H9 (cell line): ENCODE data around the gene MMP19. TPM values are rescaled to one million over a fixed set of nuclear protein-coding genes. Genes with fewer than 3 reads are reported as not detected.
A peak's percentile ranks its signal among the peaks of the same experiment; 100 is the strongest.

ENCODE experiments used
- DNase-seq: peaks from one replicate; pipeline ENCODE4 v3.0.0-alpha.2; 2017
- H2AFZ ChIP-seq: one replicate; pipeline ENCODE4 v1.6.1; 2013; ENCODE audit warnings: mild to moderate bottlenecking, low read length, control low read depth, moderate library complexity
- H2AK5ac ChIP-seq: 2 replicates; pipeline ENCODE4 v1.6.1; 2013; ENCODE audit warnings: low read length, control low read depth, mixed read lengths; ENCODE audit not compliant: insufficient read length
- H2BK120ac ChIP-seq: one replicate; pipeline ENCODE4 v1.6.1; 2013; ENCODE audit warnings: low read depth, mild to moderate bottlenecking, low read length, control low read depth, inconsistent platforms; ENCODE audit not compliant: poor library complexity, severe bottlenecking
- H2BK12ac ChIP-seq: 2 replicates; pipeline ENCODE4 v1.6.1; 2013; ENCODE audit warnings: low read length, control low read depth, mixed read lengths, low read depth; ENCODE audit not compliant: insufficient read length
- H2BK15ac ChIP-seq: 2 replicates; pipeline ENCODE4 v1.6.1; 2013; ENCODE audit warnings: low read depth, low read length, control low read depth
- H2BK20ac ChIP-seq: one replicate; pipeline ENCODE4 v1.6.1; 2013; ENCODE audit warnings: low read depth, mild to moderate bottlenecking, low read length, control low read depth, inconsistent platforms; ENCODE audit not compliant: poor library complexity, severe bottlenecking
- H2BK5ac ChIP-seq: 2 replicates; pipeline ENCODE4 v1.6.1; 2013; ENCODE audit warnings: low read length, control low read depth, mixed read lengths; ENCODE audit not compliant: insufficient read length
- H3K14ac ChIP-seq: 2 replicates; pipeline ENCODE4 v1.6.1; 2013; ENCODE audit warnings: low read length, control low read depth; ENCODE audit not compliant: insufficient read depth
- H3K18ac ChIP-seq: 2 replicates; pipeline ENCODE4 v1.6.1; 2013; ENCODE audit warnings: low read depth, mild to moderate bottlenecking, mixed read lengths, low read length, control low read depth; ENCODE audit not compliant: insufficient read length
- H3K23ac ChIP-seq: 2 replicates; pipeline ENCODE4 v1.6.1; 2013; ENCODE audit warnings: low read length, control low read depth, mixed read lengths, low read depth; ENCODE audit not compliant: insufficient read length
- H3K23me2 ChIP-seq: 2 replicates; pipeline ENCODE4 v1.6.1; 2013; ENCODE audit warnings: low read depth, mild to moderate bottlenecking, mixed read lengths, low read length, control low read depth; ENCODE audit not compliant: insufficient read length, poor library complexity, severe bottlenecking
- H3K27ac ChIP-seq: 2 replicates; pipeline ENCODE4 v1.5.1; 2013; ENCODE audit warnings: low read length, control low read depth, mixed read lengths, low read depth; ENCODE audit not compliant: insufficient read length
- H3K27me3 ChIP-seq: 2 replicates; pipeline ENCODE4 v1.6.1; 2013; ENCODE audit warnings: low read length, control low read depth, inconsistent platforms; ENCODE audit not compliant: insufficient read depth
- H3K4ac ChIP-seq: 2 replicates; pipeline ENCODE4 v1.6.1; 2013; ENCODE audit warnings: low read depth, mild to moderate bottlenecking, control low read depth, inconsistent platforms, low read length, moderate library complexity
- H3K4me1 ChIP-seq: 2 replicates; pipeline ENCODE4 v1.6.1; 2013; ENCODE audit warnings: low read length, control low read depth, inconsistent platforms; ENCODE audit not compliant: insufficient read depth
- H3K4me2 ChIP-seq: 2 replicates; pipeline ENCODE4 v1.6.1; 2013; ENCODE audit warnings: low read length, control low read depth, mixed read lengths; ENCODE audit not compliant: insufficient read length, insufficient read depth
- H3K56ac ChIP-seq: 2 replicates; pipeline ENCODE4 v1.6.1; 2013; ENCODE audit warnings: low read depth, mild to moderate bottlenecking, mixed read lengths, low read length, control low read depth; ENCODE audit not compliant: insufficient read length
- H3K79me1 ChIP-seq: 2 replicates; pipeline ENCODE4 v1.6.1; 2013; ENCODE audit warnings: low read depth, mild to moderate bottlenecking, moderate library complexity, low read length, control low read depth, inconsistent platforms; ENCODE audit not compliant: insufficient read depth, poor library complexity, severe bottlenecking
- H3K79me2 ChIP-seq: 2 replicates; pipeline ENCODE4 v1.6.1; 2013; ENCODE audit warnings: low read length, control low read depth, inconsistent platforms; ENCODE audit not compliant: insufficient read depth
- H3K9ac ChIP-seq: 2 replicates; pipeline ENCODE4 v1.6.1; 2013; ENCODE audit warnings: low read length, control low read depth, mixed read lengths; ENCODE audit not compliant: insufficient read length; ENCODE audit errors: extremely low read depth
- H3K9me3 ChIP-seq: one replicate; pipeline ENCODE4 v1.6.1; 2013; ENCODE audit warnings: low read depth, low read length, inconsistent platforms; ENCODE audit not compliant: control insufficient read depth
- H3T11ph ChIP-seq: one replicate; pipeline ENCODE4 v1.6.1; 2013; ENCODE audit warnings: mild to moderate bottlenecking, low read length, control low read depth, inconsistent platforms
- H4K20me1 ChIP-seq: one replicate; pipeline ENCODE4 v1.6.1; 2013; ENCODE audit not compliant: control insufficient read depth, insufficient read length, insufficient read depth
- H4K5ac ChIP-seq: 2 replicates; pipeline ENCODE4 v1.6.1; 2013; ENCODE audit warnings: low read depth, mild to moderate bottlenecking, mixed read lengths, low read length, control low read depth; ENCODE audit not compliant: insufficient read length
- H4K8ac ChIP-seq: replicated peaks from 2 replicates; pipeline ENCODE4 v1.6.1; 2013; ENCODE audit warnings: low read length, control low read depth, mixed read lengths, low read depth; ENCODE audit not compliant: insufficient read length
- H4K91ac ChIP-seq: 2 replicates; pipeline ENCODE4 v1.6.1; 2013; ENCODE audit warnings: low read depth, mild to moderate bottlenecking, moderate library complexity, mixed read lengths, low read length, control low read depth; ENCODE audit not compliant: insufficient read length
- H3K27ac Mint-ChIP-seq, 3 experiments: 2 replicates in 2 of 3; 3 replicates in 1 of 3; pipeline ENCODE4 v1.8.0; 2020 to 2021; ENCODE audit warnings: mixed read lengths in 3 of 3, mild to moderate bottlenecking in 1 of 3, moderate library complexity in 1 of 3
- H3K27me3 Mint-ChIP-seq: 2 replicates; pipeline ENCODE4 v1.8.0; 2021; ENCODE audit warnings: low read depth, mild to moderate bottlenecking, moderate library complexity, mixed read lengths
- H3K36me3 Mint-ChIP-seq, 3 experiments: 2 replicates in 2 of 3; 3 replicates in 1 of 3; pipeline ENCODE4 v1.8.0; 2020 to 2021; ENCODE audit warnings: low read depth in 3 of 3, mixed read lengths in 3 of 3; ENCODE audit not compliant: insufficient read depth in 1 of 3
- H3K4me1 Mint-ChIP-seq, 2 experiments: 2 replicates each; pipeline ENCODE4 v1.8.0; 2020; ENCODE audit warnings: mixed read lengths in 2 of 2
- H3K4me3 Mint-ChIP-seq, 2 experiments: 2 replicates in 1 of 2; 3 replicates in 1 of 2; pipeline ENCODE4 v1.8.0; 2020 to 2021; ENCODE audit warnings: mild to moderate bottlenecking in 2 of 2, mixed read lengths in 2 of 2, moderate library complexity in 1 of 2
- H3K9me3 Mint-ChIP-seq, 2 experiments: 2 replicates in 1 of 2; 3 replicates in 1 of 2; pipeline ENCODE4 v1.8.0; 2020; ENCODE audit warnings: mild to moderate bottlenecking in 2 of 2, mixed read lengths in 2 of 2, moderate library complexity in 1 of 2
- CTCF ChIP-seq: fragments of 200-600 bp; sonication (generic); conservative IDR thresholded peaks from 3 replicates; pipeline ENCODE4 v1.8.0; 2021; ENCODE audit warnings: antibody characterized with exemption, mild to moderate bottlenecking
- WGBS: extraction: QIAGEN DNeasy Blood & Tissue Kit; methylation state at CpG from one replicate; pipeline ENCODE4 v1.1.7; 2013; ENCODE audit warnings: missing lambda C conversion rate, low lambda C conversion rate, mixed read lengths; ENCODE audit not compliant: insufficient read length; ENCODE audit errors: extremely low coverage; 5-methylcytosine and 5-hydroxymethylcytosine counted together
- total RNA-seq: library from RNA; stranded (reverse); gene quantifications from 2 replicates; pipeline ENCODE4 v1.2.1, GENCODE V29; 2021

The MMP19 gene
- total RNA-seq, 1 experiment from 2014 or later, result 1.7 TPM

DNA sequence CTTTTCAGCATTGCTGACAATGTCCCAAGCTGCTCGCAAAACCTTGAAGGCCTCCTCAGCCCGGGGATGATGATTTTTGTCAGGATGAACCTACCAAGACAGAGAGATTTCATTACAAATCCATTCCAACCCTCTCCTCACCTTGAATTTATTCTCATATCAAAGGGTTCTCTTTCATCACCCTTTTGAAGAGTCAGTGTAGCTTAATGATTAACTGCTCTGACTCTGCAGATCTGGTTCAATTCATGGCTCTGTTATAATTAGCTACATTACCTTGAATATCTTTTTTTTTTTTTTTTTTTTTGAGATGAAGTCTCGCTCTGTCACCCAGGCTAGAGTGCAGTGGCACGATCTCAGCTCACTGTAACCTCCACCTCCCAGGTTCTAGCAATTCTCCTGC lies 19.3 kb downstream of the MMP19 start:
- H3K27ac Mint-ChIP-seq, result peak overlapping the region in 1 of 3 experiments; percentile 29; a peak in 2 of 7 replicates
- WGBS, result no CpG with 5 or more reads among the region's 4 CpGs

More for the DNA sequence above, 19.3 kb downstream of the MMP19 start:
- no peaks in the 10 kb centered on the region for H3K9me3 ChIP-seq
- no peaks in the 10 kb centered on the region for H3K9me3 Mint-ChIP-seq
- no peak overlapping the region for H4K8ac ChIP-seq
- H4K5ac ChIP-seq, result no peak overlapping the region
- no peak overlapping the region for H3K9ac ChIP-seq
- no peak overlapping the region; a peak in 1 of 5 replicates for H3K4me3 Mint-ChIP-seq
- H3K4me2 ChIP-seq, result no peak overlapping the region
- no peak overlapping the region for H2AK5ac ChIP-seq
- no peak overlapping the region for H3K14ac ChIP-seq
- H3K27ac ChIP-seq, result no peak overlapping the region
- H2BK5ac ChIP-seq, result no peak overlapping the region
- peaks cover 31 to 65% (median 60%) of the 10 kb centered on the region in 3 experiments; a peak in 6 of 7 replicates for H3K36me3 Mint-ChIP-seq
- no peak overlapping the region for H2BK120ac ChIP-seq
- H3K56ac ChIP-seq, result no peak overlapping the region
- H3K27me3 Mint-ChIP-seq, result no peaks in the 10 kb centered on the region
- H3K4me1 ChIP-seq, result no peaks in the 10 kb centered on the region
- no peak overlapping the region for H2AFZ ChIP-seq
- H4K20me1 ChIP-seq, result no peaks in the 10 kb centered on the region
- no peak for TF ChIP-seq CTCF
- H3K79me2 ChIP-seq, result peaks cover 2% of the 10 kb centered on the region; the same call in 1 of the 2 replicates
- H4K91ac ChIP-seq, result no peak overlapping the region
- H3K23me2 ChIP-seq, result peaks cover 6% of the 10 kb centered on the region
- no peak overlapping the region for H2BK15ac ChIP-seq
- no peak for DNase-seq
- H3K4ac ChIP-seq, result no peak overlapping the region
- no peak overlapping the region for H2BK20ac ChIP-seq
- H3K23ac ChIP-seq, result no peak overlapping the region
- no peak overlapping the region for H3T11ph ChIP-seq
- H2BK12ac ChIP-seq, result no peak overlapping the region
- H3K27me3 ChIP-seq, result no peaks in the 10 kb centered on the region
- no peak overlapping the region for H3K18ac ChIP-seq
- H3K79me1 ChIP-seq, result peaks cover 2% of the 10 kb centered on the region
- peaks cover 37 to 38% of the 10 kb centered on the region in 2 experiments for H3K4me1 Mint-ChIP-seq
